Heart left ventricle (tissue), 13 donors: ENCODE results near the gene HMGCR.

Experiments
- CTCF ChIP-seq, 12 donors: fragments of 200-600 bp; sonication (generic) in 4 of 12; IDR thresholded peaks; one replicate each; pipeline versions ENCODE4 v1.5.0 to v1.8.0; 2018 to 2022; ENCODE audit warnings: antibody characterized with exemption in 12 of 12, mild to moderate bottlenecking in 5 of 12
- POLR2A ChIP-seq, 2 donors: fragments of 450-650 bp; IDR thresholded peaks; one replicate each; pipeline ENCODE4 v1.6.1; 2017; ENCODE audit warnings: antibody characterized with exemption in 2 of 2, mild to moderate bottlenecking in 2 of 2, moderate library complexity in 2 of 2
- donor health status: ischemic (EF 13 %, LVEDD 7.1; RV severe dilation, severe dysfunction).
- donor health status: DM: no; HTN: yes; CAD: no.
- donor health status: DM: no; HTN: no; CAD: no.
- donor health status: ischemic (EF 25% LVEDD 6.9; RV normal size, moderate dysfunction).
- donor health status: ischemic (EF 25% LVEDD 5.7; RV mildly dilated, moderate dysfunction).
- donor health status: ischemic (EF 35%, LVEDD 5.7; RV mildly dilated, moderate dysfunction).
- donor health status: nonischemic (EF 11% LVEDD 7.7; RV severe dilation, severe dysfunction).
- donor health status: DM: yes; HTN: yes; CAD: no.
- donor health status: PGD.
- donor health status: ischemic (EF 29% LVEDD 5.4; RV normal size, mild dysfunction).
- donor health status: nonischemic (EF 23%, LVEDD 6.1; RV moderate dilation, normal function).

GRCh38 chr5:75373862-75374261 lies 36.8 kb downstream of the HMGCR start:
- TF ChIP-seq CTCF (IDR thresholded peaks at IDR 0.05): no peak
- no peak for TF ChIP-seq POLR2A (IDR thresholded peaks at IDR 0.05)
